Dermis lymphatic vessel endothelial cell (primary cell): ENCODE data around the gene TAF11. TPM values are rescaled to one million over a fixed set of nuclear protein-coding genes. Genes with fewer than 3 reads are reported as not detected.

Experiments
- total RNA-seq: library from RNA; depleted of rRNA; stranded (reverse); fragments of >200 nt; gene quantifications from 2 replicates; pipeline ENCODE4 v1.2.1, GENCODE V29; 2014

TAF11 gene, protein sequence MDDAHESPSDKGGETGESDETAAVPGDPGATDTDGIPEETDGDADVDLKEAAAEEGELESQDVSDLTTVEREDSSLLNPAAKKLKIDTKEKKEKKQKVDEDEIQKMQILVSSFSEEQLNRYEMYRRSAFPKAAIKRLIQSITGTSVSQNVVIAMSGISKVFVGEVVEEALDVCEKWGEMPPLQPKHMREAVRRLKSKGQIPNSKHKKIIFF
- 28.4 and 33.2 TPM in 2 replicates for total RNA-seq

DNA sequence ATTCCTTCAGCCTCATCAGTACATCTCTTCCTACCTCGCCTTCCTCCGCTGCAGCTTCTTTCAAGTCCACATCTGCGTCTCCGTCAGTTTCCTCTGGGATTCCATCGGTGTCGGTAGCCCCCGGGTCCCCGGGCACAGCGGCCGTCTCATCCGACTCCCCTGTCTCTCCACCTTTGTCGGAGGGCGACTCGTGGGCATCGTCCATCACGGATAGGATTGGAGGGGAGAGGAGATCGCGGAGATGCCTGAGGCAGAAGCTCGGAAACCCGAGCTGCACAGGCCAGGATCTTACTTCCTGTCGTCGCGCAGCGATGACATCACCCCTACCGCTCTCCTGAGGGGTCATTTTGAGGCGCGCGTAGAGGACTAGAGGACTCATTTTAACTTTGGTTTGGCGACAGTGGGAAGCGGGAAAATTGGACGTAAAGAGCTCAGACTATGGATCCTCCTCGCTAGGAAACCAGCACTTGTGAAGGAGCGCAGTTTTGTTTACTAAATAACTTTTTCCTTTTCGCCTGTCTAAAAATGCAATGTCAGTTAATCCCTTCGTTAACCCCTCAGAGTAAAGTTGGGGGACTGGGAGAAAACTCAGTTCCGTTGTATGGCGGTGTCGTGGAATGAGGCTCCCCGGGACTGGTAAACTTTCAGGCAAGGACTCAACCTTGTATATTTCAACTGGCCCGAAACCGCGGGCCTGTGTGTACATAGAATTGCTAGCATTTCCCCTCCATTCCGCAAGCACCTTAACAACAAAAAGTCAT is at the start of gene TAF11:
Gene TAF11, minus strand, starts transcription at position 290 of the 761 bp plus-strand sequence. Its CDS starts 85 bp downstream, at position 205.

DNA sequence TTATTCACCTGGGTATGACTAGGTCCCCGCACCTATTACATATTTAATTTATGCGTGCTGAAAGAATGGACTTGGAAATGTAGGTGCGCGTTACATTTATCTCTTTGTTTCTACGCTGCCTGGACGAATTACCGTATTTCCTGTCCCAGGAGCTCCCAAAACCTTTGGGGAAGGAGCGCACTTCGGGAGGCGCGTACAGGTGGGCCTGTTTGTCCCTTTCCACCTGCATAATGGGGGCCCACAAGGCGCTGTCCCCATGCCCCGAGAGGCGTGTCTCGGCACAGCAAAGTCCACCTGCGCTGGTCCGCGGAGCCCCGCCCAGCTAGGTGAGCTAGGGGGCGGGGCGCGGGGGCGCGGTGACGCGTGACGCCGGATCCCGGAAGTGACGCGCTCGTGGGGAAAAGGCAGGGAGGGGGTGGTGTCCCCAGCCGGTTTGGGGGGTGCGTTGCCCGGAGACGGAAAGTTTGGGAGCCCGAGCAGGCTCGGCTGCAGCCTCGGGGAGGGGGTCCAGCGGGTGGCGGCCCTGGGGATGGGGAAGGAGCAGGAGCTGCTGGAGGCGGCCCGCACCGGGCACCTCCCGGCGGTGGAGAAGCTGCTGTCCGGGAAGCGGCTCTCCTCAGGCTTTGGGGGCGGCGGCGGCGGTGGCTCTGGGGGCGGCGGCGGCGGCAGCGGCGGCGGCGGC is 1.2 kb upstream of the TAF11 start, which contains the start of gene ANKS1A:
Gene ANKS1A, plus strand, starts transcription at position 382 of the 682 bp plus-strand sequence. Its CDS starts 148 bp downstream, at position 530.

Other genes starting within 250 kb of the TAF11 start
- 40.0 and 56.6 TPM in 2 replicates for gene ILRUN, start 191.3 kb downstream of the TAF11 start, total RNA-seq
- 43.7 and 47.2 TPM in 2 replicates for gene SNRPC, start 130.5 kb downstream of the TAF11 start, total RNA-seq
- 9.4 and 15.4 TPM in 2 replicates for gene BLTP3A, start 96.0 kb downstream of the TAF11 start, total RNA-seq
- 15.6 and 28.8 TPM in 2 replicates for gene ANKS1A, start 1.2 kb upstream of the TAF11 start, total RNA-seq